HG03045 (cell line): ENCODE data around the gene FNTB.

Source experiments
- ATAC-seq: cut with Tn5 transposase; IDR thresholded peaks from one replicate; pipeline ENCODE4 v1.9.1; 2021; ENCODE audit warnings: mild to moderate bottlenecking, moderate library complexity; ENCODE audit not compliant: unreplicated experiment

The FNTB gene

DNA sequence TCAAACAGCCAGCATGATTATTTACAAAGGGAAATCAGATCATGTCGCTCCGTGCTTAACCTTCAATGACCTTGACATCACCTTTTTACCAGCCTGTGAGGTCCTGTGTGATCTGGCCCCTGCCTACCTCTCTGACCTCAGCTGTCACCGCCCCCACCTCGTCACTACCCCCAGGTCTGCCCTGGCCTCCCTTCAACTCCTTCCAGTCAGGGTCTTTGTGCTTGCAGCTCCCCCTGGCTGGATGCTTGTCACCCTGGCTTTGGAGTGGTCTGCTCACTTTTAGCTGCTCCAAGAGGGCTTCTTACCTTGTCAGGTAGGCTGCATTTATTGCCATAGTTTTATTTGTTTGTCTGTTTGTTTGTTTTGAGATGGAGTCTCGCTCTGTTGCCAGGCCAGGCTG is 123.8 kb downstream of the FNTB start:
- ATAC-seq = no peak
